Measurements from ENCODE around the gene C1orf21.

- TF ChIP-seq POLR2A (IDR thresholded peaks at IDR 0.05) (no peak), CTCF (IDR thresholded peaks at IDR 0.05) (no peak)
Observed at GRCh38 chr1:184656221-184656620, 269.4 kb downstream of the C1orf21 start.
